ENCODE data around the gene CD38.

The CD38 gene

GRCh38 chr4:15805583-15806517 lies 27.7 kb downstream of the CD38 start:
- peak; percentile 80 for TF ChIP-seq CTCF (IDR thresholded peaks at IDR 0.05; ENCODE audit: low read depth, low read length, missing control alignments)
- Histone ChIP-seq H3K27me3 (replicated peaks) (no peaks in the 10 kb centered on the region), H3K36me3 (replicated peaks) (no peaks in the 10 kb centered on the region), H3K27ac (no peak overlapping the region), H3K4me3 (ENCODE audit: low read depth, low read length) (no peak overlapping the region)
- DNase-seq: peak; percentile 57
- in situ Hi-C loops (cut with HindIII; ENCODE audit: low pct_ligation_motif_present, low sequenced_read_pairs): no loop called here

GRCh38 chr4:15809058-15809457 lies 30.9 kb downstream of the CD38 start:
- in situ Hi-C loops (cut with HindIII; ENCODE audit: low pct_ligation_motif_present, low sequenced_read_pairs): no loop called here
- H3K27me3 ChIP-seq (replicated peaks): no peaks in the 10 kb centered on the region
- no peak for TF ChIP-seq CTCF (IDR thresholded peaks at IDR 0.05; ENCODE audit: low read depth, low read length, missing control alignments)
- H3K4me3 ChIP-seq (ENCODE audit: low read depth, low read length): no peak overlapping the region
- no peaks in the 10 kb centered on the region for H3K36me3 ChIP-seq (replicated peaks)
- DNase-seq: no peak
- no peak overlapping the region for H3K27ac ChIP-seq

- no peak for TF ChIP-seq CTCF (IDR thresholded peaks at IDR 0.05; ENCODE audit: low read depth, low read length, missing control alignments)
- no peak overlapping the region for H3K4me3 ChIP-seq (ENCODE audit: low read depth, low read length)
These were observed 31.3 kb downstream of the CD38 start for GRCh38 chr4:15809466-15809865.

GRCh38 chr4:15811703-15812337 lies 33.7 kb downstream of the CD38 start:
- no peak for TF ChIP-seq CTCF (IDR thresholded peaks at IDR 0.05; ENCODE audit: low read depth, low read length, missing control alignments)
- in situ Hi-C loops (cut with HindIII; ENCODE audit: low pct_ligation_motif_present, low sequenced_read_pairs): no loop called here
- no peak overlapping the region for H3K4me3 ChIP-seq (ENCODE audit: low read depth, low read length)
- DNase-seq: no peak
- no peak overlapping the region for H3K27ac ChIP-seq
- no peaks in the 10 kb centered on the region for H3K27me3 ChIP-seq (replicated peaks)
- H3K36me3 ChIP-seq (replicated peaks): no peaks in the 10 kb centered on the region

More at GRCh38 chr4:15809466-15809865, 31.3 kb downstream of the CD38 start:
- DNase-seq: no peak
- Histone ChIP-seq H3K36me3 (replicated peaks) (no peaks in the 10 kb centered on the region), H3K27me3 (replicated peaks) (no peaks in the 10 kb centered on the region), H3K27ac (no peak overlapping the region)
- in situ Hi-C loops (cut with HindIII; ENCODE audit: low pct_ligation_motif_present, low sequenced_read_pairs): no loop called here

GRCh38 chr4:15832523-15833451 lies 54.7 kb downstream of the CD38 start:
- Histone ChIP-seq H3K4me3 (ENCODE audit: low read depth, low read length) (no peak overlapping the region), H3K27me3 (replicated peaks) (no peaks in the 10 kb centered on the region), H3K27ac (no peak overlapping the region), H3K36me3 (replicated peaks) (no peaks in the 10 kb centered on the region)
- DNase-seq: no peak
- in situ Hi-C loops (cut with HindIII; ENCODE audit: low pct_ligation_motif_present, low sequenced_read_pairs): no loop called here
- no peak for TF ChIP-seq CTCF (IDR thresholded peaks at IDR 0.05; ENCODE audit: low read depth, low read length, missing control alignments)

All from brain microvascular endothelial cell (primary cell).